A549 (cell line): ENCODE data around the gene PLEKHA7.

Experiments
- BHLHE40 ChIP-seq: IDR thresholded peaks from 2 replicates; pipeline ENCODE4 v1.6.1; 2012; ENCODE audit warnings: low read depth, low read length, inconsistent platforms
- EHMT2 ChIP-seq: fragments of 200-600 bp; sonication (generic); IDR thresholded peaks from 2 replicates; pipeline ENCODE4 v1.6.1; 2016; ENCODE audit warnings: antibody characterized with exemption, low read depth, mild to moderate bottlenecking, moderate library complexity
- ESRRA ChIP-seq: fragments of 150-350 bp; IDR thresholded peaks from 2 replicates; pipeline ENCODE4 v1.6.1; 2014; ENCODE audit warnings: mild to moderate bottlenecking, low read length, borderline replicate concordance
- JUNB ChIP-seq: fragments of >200 bp; sonication (Bioruptor Twin); formaldehyde crosslinking; IDR thresholded peaks from 2 replicates; pipeline ENCODE4 v1.6.1; 2016
- KDM1A ChIP-seq: fragments of 200-600 bp; sonication (generic); IDR thresholded peaks from 2 replicates; pipeline ENCODE4 v1.6.1; 2016; ENCODE audit warnings: low read depth, mild to moderate bottlenecking
- MYC ChIP-seq: IDR thresholded peaks from 2 replicates; pipeline ENCODE4 v1.6.1; 2012; ENCODE audit warnings: mild to moderate bottlenecking, inconsistent platforms, low read length, improper control_type of control experiment, borderline replicate concordance
- PHF8 ChIP-seq: fragments of 200-600 bp; sonication (generic); IDR thresholded peaks from 2 replicates; pipeline ENCODE4 v1.6.1; 2016; ENCODE audit warnings: low read depth, mild to moderate bottlenecking, antibody characterized with exemption, moderate library complexity, borderline replicate concordance
- POLR2A ChIP-seq: IDR thresholded peaks from 2 replicates; pipeline ENCODE4 v1.6.1; 2012; ENCODE audit warnings: mild to moderate bottlenecking, low read length
- RFX5 ChIP-seq: fragments of 450-650 bp; IDR thresholded peaks from 2 replicates; pipeline ENCODE4 v1.7.1; 2014; ENCODE audit warnings: antibody characterized with exemption, mild to moderate bottlenecking, moderate library complexity
- ZFP36 ChIP-seq: fragments of 450-650 bp; IDR thresholded peaks from 2 replicates; pipeline ENCODE4 v1.6.1; 2014; ENCODE audit warnings: borderline replicate concordance; ENCODE audit not compliant: partially characterized antibody
- TF ChIP-seq, protein P1 (sequence below): fragments of >200 bp; sonication (Bioruptor Twin); formaldehyde crosslinking; IDR thresholded peaks from 3 replicates; pipeline ENCODE4 v1.5.1; 2016
- TF ChIP-seq, protein P2 (sequence below): IDR thresholded peaks from 2 replicates; pipeline ENCODE4 v1.6.1; 2012
- TF ChIP-seq, protein P3 (sequence below): fragments of 450-650 bp; IDR thresholded peaks from 2 replicates; pipeline ENCODE4 v1.6.1; 2014; ENCODE audit warnings: antibody characterized with exemption
- TF ChIP-seq, protein P4 (sequence below): fragments of 200-600 bp; sonication (generic); IDR thresholded peaks from 2 replicates; pipeline ENCODE4 v1.6.1; 2016; ENCODE audit warnings: antibody characterized with exemption, mild to moderate bottlenecking, moderate library complexity

DNA sequence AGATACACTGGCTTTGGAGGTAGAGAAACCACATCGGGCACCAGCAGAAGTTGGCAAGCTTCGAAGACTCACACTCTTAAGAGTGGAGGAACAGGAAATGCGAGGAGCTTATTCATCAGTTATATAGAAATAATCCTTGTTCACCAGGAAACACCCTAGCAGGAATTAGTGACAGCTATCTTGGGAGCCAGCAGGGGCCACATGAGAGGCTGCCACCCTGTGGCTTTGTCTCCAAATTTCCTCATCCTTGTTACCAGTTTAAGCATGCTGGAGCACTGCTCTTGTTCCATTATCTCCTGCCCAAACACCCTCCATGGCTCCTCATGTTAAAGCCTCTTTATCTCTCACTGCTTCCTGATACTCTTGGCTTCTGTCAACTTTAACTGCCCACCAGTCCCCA lies 131.0 kb downstream of the PLEKHA7 start:
- TF ChIP-seq BHLHE40 (no peak), POLR2A (no peak), ZFP36 (no peak), JUNB (no peak), ESRRA (no peak), PHF8 (no peak), RFX5 (no peak), EHMT2 (no peak), KDM1A (no peak), MYC (no peak)
- TF ChIP-seq, protein P1, sequence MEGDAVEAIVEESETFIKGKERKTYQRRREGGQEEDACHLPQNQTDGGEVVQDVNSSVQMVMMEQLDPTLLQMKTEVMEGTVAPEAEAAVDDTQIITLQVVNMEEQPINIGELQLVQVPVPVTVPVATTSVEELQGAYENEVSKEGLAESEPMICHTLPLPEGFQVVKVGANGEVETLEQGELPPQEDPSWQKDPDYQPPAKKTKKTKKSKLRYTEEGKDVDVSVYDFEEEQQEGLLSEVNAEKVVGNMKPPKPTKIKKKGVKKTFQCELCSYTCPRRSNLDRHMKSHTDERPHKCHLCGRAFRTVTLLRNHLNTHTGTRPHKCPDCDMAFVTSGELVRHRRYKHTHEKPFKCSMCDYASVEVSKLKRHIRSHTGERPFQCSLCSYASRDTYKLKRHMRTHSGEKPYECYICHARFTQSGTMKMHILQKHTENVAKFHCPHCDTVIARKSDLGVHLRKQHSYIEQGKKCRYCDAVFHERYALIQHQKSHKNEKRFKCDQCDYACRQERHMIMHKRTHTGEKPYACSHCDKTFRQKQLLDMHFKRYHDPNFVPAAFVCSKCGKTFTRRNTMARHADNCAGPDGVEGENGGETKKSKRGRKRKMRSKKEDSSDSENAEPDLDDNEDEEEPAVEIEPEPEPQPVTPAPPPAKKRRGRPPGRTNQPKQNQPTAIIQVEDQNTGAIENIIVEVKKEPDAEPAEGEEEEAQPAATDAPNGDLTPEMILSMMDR = no peak
- TF ChIP-seq, protein P2, sequence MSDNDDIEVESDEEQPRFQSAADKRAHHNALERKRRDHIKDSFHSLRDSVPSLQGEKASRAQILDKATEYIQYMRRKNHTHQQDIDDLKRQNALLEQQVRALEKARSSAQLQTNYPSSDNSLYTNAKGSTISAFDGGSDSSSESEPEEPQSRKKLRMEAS = no peak
- TF ChIP-seq, protein P3, sequence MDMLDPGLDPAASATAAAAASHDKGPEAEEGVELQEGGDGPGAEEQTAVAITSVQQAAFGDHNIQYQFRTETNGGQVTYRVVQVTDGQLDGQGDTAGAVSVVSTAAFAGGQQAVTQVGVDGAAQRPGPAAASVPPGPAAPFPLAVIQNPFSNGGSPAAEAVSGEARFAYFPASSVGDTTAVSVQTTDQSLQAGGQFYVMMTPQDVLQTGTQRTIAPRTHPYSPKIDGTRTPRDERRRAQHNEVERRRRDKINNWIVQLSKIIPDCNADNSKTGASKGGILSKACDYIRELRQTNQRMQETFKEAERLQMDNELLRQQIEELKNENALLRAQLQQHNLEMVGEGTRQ = no peak
- TF ChIP-seq, protein P4, sequence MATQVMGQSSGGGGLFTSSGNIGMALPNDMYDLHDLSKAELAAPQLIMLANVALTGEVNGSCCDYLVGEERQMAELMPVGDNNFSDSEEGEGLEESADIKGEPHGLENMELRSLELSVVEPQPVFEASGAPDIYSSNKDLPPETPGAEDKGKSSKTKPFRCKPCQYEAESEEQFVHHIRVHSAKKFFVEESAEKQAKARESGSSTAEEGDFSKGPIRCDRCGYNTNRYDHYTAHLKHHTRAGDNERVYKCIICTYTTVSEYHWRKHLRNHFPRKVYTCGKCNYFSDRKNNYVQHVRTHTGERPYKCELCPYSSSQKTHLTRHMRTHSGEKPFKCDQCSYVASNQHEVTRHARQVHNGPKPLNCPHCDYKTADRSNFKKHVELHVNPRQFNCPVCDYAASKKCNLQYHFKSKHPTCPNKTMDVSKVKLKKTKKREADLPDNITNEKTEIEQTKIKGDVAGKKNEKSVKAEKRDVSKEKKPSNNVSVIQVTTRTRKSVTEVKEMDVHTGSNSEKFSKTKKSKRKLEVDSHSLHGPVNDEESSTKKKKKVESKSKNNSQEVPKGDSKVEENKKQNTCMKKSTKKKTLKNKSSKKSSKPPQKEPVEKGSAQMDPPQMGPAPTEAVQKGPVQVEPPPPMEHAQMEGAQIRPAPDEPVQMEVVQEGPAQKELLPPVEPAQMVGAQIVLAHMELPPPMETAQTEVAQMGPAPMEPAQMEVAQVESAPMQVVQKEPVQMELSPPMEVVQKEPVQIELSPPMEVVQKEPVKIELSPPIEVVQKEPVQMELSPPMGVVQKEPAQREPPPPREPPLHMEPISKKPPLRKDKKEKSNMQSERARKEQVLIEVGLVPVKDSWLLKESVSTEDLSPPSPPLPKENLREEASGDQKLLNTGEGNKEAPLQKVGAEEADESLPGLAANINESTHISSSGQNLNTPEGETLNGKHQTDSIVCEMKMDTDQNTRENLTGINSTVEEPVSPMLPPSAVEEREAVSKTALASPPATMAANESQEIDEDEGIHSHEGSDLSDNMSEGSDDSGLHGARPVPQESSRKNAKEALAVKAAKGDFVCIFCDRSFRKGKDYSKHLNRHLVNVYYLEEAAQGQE = no peak
